Activated naive CD8-positive, alpha-beta T cell treated with anti-CD3 and anti-CD28 coated beads, Interleukin-2, amount 50 U/mL, for 24 hours (primary cell): ENCODE data around the gene TDRD15.
"Not testable (repeated sequence)": the region's sequence is repeated elsewhere in the genome, so short reads cannot be mapped to it uniquely, and the experiment has no call there.

Source experiments
- ATAC-seq: fragments of 150-1000 bp; cut with Tn5 transposase; one replicate; pipeline ENCODE4 v1.10.0; 2021
- DNase-seq: peaks from one replicate; pipeline ENCODE4 v3.0.0; 2021
- H3K27ac Mint-ChIP-seq: one replicate; pipeline ENCODE4 v1.8.0; 2021; ENCODE audit warnings: mild to moderate bottlenecking, mixed read lengths
- H3K27me3 Mint-ChIP-seq: one replicate; pipeline ENCODE4 v1.8.0; 2021; ENCODE audit warnings: mixed read lengths
- H3K36me3 Mint-ChIP-seq: one replicate; pipeline ENCODE4 v1.8.0; 2021; ENCODE audit warnings: low read depth, mixed read lengths
- H3K4me1 Mint-ChIP-seq: one replicate; pipeline ENCODE4 v1.8.0; 2021; ENCODE audit warnings: mixed read lengths
- H3K4me3 Mint-ChIP-seq: one replicate; pipeline ENCODE4 v1.8.0; 2021; ENCODE audit warnings: mild to moderate bottlenecking, moderate library complexity, mixed read lengths
- H3K9me3 Mint-ChIP-seq: one replicate; pipeline ENCODE4 v1.8.0; 2021; ENCODE audit warnings: mixed read lengths

TDRD15 gene

DNA sequence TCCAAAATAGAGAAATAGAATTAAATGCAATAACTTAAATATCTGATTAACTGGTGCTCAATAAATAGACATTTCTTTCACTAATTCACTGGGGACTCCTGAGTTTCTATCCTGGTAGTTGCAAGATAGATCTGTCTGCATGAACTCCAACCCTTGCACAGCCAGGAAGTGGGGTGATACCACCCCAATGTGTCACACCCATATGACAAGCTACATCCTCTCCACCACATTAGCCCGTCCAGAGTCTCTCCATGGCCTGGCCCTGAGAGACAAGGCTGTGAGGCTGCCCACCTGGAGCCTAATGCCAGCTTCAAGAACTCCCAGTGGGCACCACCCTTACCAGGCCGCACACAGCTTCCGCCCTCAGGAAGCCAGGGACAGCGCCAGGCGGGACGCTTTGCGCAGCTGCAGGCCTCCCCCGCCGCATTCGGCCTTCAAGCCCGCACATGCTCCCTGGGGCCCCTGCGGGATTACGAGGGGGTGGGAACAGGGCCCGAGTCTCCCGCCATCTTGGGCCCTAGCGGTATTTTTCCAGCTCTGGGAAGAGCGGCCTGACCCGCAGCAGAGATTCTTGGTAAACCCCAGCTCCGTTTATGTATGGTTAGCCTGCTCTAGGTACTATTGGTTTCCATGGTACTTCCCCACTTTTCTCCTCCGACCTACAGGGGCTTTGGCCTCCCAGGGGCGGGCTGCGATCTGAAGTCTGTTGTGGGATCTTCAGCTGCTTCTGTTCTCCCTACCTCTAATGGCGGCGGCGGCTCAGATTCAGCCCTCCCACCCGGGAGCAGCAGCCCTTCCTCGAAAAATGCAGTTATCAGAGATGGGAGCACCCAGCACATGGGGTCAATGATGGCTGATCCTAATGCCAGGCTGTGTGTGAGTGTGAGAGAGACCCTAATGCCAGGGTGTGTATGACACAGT is at the start of gene TDRD15:
Gene TDRD15 (plus strand): TSS at position 496 of the 921 bp plus-strand sequence. CDS start 13,500 bp downstream, outside the sequence.
- DNase-seq (no peak), ATAC-seq (peak; percentile 28)
- Mint-ChIP-seq H3K36me3 (no peaks in the 10 kb centered on the region), H3K4me3 (no peak within 1 kb of the TSS), H3K27me3 (peaks cover 7% of the 10 kb centered on the region), H3K27ac (no peak within 1 kb of the TSS), H3K4me1 (no peaks in the 10 kb centered on the region), H3K9me3 (no peaks in the 10 kb centered on the region)

DNA sequence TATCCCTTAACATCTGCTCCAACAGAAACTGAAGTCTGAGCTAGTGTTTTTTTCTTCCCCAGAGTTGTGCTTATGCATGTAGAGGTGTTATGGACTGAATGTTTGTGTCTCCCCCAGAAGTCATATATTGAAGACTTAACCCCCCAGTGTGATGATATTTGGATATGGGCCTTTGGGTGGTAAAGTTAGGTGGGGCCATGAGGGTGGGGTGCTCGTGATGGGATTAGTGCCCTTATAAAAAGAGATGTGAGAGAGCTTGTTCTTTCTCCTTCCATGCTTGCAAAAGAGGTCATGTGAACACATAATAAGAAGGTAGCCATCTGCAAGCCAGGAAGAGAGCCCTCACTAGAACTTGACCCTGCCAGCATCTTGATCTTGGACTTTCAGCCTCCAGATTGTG is 45.5 kb upstream of the TDRD15 start:
- no peak overlapping the region for H3K27ac Mint-ChIP-seq
- no peaks in the 10 kb centered on the region for H3K4me1 Mint-ChIP-seq
- H3K9me3 Mint-ChIP-seq, result peaks cover 5% of the 10 kb centered on the region
- DNase-seq (no peak), ATAC-seq (no peak)
- no peaks in the 10 kb centered on the region for H3K36me3 Mint-ChIP-seq
- peaks cover 5% of the 10 kb centered on the region for H3K27me3 Mint-ChIP-seq
- no peak overlapping the region for H3K4me3 Mint-ChIP-seq

DNA sequence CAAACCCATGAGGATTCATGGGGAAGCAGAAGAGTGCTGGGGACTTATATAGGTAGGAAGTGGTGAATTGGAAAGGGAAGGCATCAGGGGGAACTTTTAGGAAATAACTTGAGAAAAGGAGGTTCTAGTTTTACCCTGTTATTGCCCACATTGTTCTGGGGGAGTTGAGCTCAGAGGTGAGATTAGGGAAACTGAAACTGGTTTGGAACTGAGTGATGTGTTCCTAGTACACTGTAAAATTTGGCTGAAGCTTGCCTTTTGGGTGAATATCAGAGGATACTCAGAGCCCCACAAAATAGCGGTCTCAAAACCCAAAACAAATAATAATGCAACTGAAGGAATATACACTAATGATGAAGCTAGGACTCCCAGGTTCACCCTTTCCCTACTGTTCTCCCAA is 40.3 kb upstream of the TDRD15 start:
- DNase-seq, result no peak
- no peak overlapping the region for H3K4me3 Mint-ChIP-seq
- H3K4me1 Mint-ChIP-seq, result no peaks in the 10 kb centered on the region
- H3K27ac Mint-ChIP-seq, result no peak overlapping the region
- no peaks in the 10 kb centered on the region for H3K36me3 Mint-ChIP-seq
- ATAC-seq, result no peak
- peaks cover 1% of the 10 kb centered on the region for H3K9me3 Mint-ChIP-seq
- H3K27me3 Mint-ChIP-seq, result peaks cover 3% of the 10 kb centered on the region

DNA sequence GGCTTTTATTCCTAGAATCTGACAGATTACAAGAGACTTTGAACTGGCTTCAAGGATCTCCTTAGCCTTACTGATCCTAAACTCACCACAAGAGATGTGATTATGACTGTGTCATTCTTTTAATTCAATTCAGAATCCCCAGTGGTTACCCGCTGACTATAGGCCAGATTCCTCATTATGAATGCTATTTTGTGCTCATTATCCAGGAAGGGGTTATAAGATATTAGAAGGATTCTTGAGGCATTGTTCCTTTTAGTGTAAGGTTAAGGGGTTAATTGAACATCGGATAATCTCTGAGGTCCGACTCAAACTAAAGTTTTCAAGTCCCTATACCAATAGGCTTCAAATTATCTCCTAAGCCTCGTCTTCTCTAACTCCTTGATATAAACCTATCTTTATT is 39.4 kb upstream of the TDRD15 start:
- H3K36me3 Mint-ChIP-seq, result no peaks in the 10 kb centered on the region
- no peak for DNase-seq
- no peaks in the 10 kb centered on the region for H3K9me3 Mint-ChIP-seq
- no peak overlapping the region for H3K27ac Mint-ChIP-seq
- no peaks in the 10 kb centered on the region for H3K4me1 Mint-ChIP-seq
- ATAC-seq, result no peak
- H3K4me3 Mint-ChIP-seq, result no peak overlapping the region
- no peaks in the 10 kb centered on the region for H3K27me3 Mint-ChIP-seq

DNA sequence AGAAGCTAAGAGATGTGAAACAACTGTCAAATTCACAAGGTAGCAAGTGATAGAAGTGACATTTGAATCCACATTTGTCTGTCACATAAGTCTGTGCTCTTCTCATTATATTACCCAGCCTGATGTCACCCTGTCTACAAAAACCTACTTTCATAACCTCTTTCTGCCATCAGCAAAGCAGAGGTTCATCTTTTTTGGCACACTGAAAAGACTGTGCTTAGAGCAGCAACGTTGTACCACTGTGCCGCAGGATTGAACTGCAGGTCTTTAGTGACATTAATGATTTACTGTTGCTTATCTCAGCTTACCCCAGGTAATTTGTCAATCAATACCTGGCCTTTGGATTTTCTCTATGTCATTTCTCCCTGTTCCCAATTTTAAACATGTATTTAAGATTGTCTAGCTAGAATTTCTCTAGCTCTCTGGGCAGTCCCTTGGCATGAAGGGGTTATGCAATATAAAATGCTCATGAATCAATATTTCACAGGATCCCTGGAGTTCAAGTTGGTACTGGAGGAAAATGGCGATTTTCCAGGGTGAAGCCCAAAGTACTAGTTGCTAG is 31.4 kb upstream of the TDRD15 start:
- ATAC-seq (no peak), DNase-seq (no peak)
- Mint-ChIP-seq H3K4me1 (no peaks in the 10 kb centered on the region), H3K4me3 (no peak overlapping the region), H3K9me3 (no peaks in the 10 kb centered on the region), H3K27ac (no peak overlapping the region), H3K27me3 (peaks cover 2% of the 10 kb centered on the region), H3K36me3 (no peaks in the 10 kb centered on the region)

DNA sequence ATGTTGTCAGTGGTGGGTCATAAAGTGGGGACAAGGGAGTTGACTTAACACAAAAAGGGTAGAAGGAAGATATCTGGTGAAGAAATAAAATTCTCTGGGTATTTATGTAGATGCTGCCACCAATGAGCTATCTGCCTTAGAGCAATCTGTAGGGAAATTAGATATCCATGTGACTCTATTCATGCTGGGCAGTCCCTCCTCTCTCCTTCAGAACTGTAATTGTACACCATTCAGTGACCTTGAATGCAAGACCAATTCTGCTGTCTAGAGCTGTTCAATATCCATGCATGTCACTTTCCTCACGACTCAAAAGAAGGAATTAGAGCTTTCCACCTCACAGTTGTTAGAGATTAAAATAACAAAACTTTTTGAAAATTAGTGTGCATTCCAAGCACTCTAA is 28.6 kb upstream of the TDRD15 start:
- no peak overlapping the region for H3K27ac Mint-ChIP-seq
- peaks cover 2% of the 10 kb centered on the region for H3K27me3 Mint-ChIP-seq
- H3K4me1 Mint-ChIP-seq, result no peaks in the 10 kb centered on the region
- H3K4me3 Mint-ChIP-seq, result no peak overlapping the region
- H3K9me3 Mint-ChIP-seq, result no peaks in the 10 kb centered on the region
- no peak for ATAC-seq
- DNase-seq, result no peak
- H3K36me3 Mint-ChIP-seq, result no peaks in the 10 kb centered on the region

DNA sequence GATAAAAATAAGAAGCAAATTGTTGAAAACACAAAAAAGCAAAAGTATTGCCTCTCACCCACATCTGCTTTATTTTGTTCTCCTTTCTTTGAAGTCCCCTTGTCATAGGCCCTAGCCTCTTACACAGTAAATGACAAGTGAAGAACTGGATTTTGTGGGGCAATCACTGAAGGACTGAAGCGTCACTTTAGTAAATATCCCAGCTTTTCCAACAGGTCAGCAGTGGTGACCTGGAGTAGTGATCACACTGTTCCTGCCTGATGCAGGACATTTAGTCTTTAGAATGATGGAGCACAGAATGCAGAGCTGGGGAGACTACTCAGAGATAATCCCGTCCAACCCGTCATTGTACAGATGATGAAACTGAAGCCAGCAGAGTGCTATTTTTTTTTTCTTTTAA is 28.1 kb upstream of the TDRD15 start:
- no peak for ATAC-seq
- Mint-ChIP-seq H3K4me1 (no peaks in the 10 kb centered on the region), H3K27ac (no peak overlapping the region), H3K4me3 (no peak overlapping the region), H3K9me3 (no peaks in the 10 kb centered on the region), H3K36me3 (no peaks in the 10 kb centered on the region), H3K27me3 (peaks cover 4% of the 10 kb centered on the region)
- DNase-seq, result no peak

DNA sequence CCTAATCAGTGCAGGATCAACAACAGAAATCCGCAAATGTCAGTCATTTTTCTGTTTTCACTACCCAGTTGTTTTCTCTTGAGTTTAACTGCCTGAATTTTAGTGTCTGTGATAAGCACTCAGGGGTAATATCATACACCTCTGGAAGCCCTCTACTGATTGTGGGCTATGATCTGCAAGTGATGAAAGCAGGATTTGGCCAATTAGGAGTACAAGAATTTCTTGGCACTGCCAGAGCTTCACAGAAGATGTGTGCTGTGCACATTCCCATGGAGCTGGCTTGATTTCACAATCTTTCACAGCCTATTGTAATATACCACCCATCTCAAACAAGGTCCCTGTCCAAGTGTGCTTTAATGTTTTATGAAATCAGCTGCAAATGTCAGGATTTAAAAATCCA is 27.3 kb upstream of the TDRD15 start:
- Mint-ChIP-seq H3K36me3 (no peaks in the 10 kb centered on the region), H3K9me3 (no peaks in the 10 kb centered on the region), H3K27me3 (peaks cover 4% of the 10 kb centered on the region), H3K4me1 (no peaks in the 10 kb centered on the region), H3K27ac (no peak overlapping the region), H3K4me3 (no peak overlapping the region)
- ATAC-seq (no peak), DNase-seq (no peak)

DNA sequence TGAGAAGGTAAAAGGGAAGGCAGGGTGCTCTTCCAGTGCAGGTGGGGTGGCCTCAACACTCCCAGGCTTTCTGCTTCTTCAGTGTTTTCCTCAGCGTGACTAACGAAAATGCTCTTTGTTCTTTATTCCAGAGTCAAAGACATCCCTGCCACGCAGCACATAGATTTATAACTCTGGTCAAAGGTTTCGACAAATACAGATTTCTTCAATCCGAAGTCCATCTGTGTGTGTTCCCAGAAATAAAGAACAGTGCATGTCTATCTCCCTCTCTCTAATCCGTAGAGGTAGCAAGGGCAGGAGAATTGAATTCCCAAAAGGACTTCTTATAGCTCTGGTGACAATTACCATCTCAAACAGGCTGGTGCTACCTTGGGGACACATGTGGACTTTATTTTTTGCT is 26.4 kb upstream of the TDRD15 start:
- H3K4me3 Mint-ChIP-seq, result no peak overlapping the region
- H3K27me3 Mint-ChIP-seq, result peaks cover 4% of the 10 kb centered on the region

DNA sequence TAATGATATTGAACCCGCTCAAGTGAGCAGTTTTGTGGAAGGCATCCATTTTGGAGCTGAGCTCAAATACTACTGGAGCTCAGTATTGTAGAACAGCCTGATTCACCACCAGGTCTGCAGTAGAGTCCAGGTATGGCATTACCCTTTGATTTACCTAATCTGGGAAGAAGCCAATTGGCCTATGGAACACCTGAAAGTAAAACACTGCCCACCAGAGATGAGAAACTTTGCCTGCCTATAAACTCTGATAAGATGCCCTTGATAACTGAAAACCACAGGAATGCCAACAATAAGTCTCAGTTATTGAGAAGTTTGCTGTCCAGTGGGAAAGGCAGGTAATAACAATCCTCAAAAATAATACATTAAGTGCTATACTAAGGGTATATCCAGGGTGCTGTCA is 25.5 kb upstream of the TDRD15 start:
- Mint-ChIP-seq H3K27me3 (peaks cover 4% of the 10 kb centered on the region), H3K9me3 (no peaks in the 10 kb centered on the region), H3K4me3 (no peak overlapping the region), H3K36me3 (no peaks in the 10 kb centered on the region), H3K4me1 (no peaks in the 10 kb centered on the region), H3K27ac (no peak overlapping the region)
- no peak for ATAC-seq
- DNase-seq, result no peak

More for the DNA sequence above, 26.4 kb upstream of the TDRD15 start:
- DNase-seq (no peak), ATAC-seq (no peak)
- Mint-ChIP-seq H3K27ac (no peak overlapping the region), H3K9me3 (no peaks in the 10 kb centered on the region), H3K36me3 (no peaks in the 10 kb centered on the region), H3K4me1 (no peaks in the 10 kb centered on the region)

DNA sequence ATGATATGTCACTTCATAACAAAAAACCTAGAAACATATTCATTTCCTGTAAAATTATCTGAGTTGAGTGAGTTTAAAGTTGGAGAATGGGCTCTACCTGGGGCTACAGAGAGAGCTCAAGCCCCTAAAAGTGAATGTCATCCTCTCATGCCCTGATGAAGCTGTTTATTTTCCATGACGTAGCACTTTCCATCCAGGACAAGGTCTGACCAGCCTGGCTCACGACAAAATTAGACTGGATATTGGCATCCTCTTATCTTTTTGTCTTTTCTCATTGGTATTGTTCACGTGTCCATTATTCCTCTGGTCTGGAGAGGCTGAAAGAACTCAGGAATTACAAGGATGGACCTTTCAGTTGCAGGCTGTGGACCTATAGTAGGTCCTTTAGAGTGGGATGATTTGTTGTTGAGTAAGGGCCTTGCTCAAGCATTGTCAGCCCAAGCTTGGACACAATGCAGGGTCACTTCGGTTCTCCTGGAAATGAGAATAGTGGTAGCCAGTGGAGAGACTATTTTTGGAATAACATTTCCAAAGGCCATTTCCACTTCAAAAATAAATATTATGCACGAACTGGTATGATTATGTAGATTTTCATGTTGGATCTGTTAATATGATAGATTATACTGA is 24.4 kb upstream of the TDRD15 start:
- ATAC-seq (no peak), DNase-seq (no peak)
- H3K9me3 Mint-ChIP-seq, result no peaks in the 10 kb centered on the region
- no peaks in the 10 kb centered on the region for H3K4me1 Mint-ChIP-seq
- H3K36me3 Mint-ChIP-seq, result no peaks in the 10 kb centered on the region
- no peak overlapping the region for H3K27ac Mint-ChIP-seq
- H3K27me3 Mint-ChIP-seq, result peaks cover 3% of the 10 kb centered on the region
- H3K4me3 Mint-ChIP-seq, result no peak overlapping the region

DNA sequence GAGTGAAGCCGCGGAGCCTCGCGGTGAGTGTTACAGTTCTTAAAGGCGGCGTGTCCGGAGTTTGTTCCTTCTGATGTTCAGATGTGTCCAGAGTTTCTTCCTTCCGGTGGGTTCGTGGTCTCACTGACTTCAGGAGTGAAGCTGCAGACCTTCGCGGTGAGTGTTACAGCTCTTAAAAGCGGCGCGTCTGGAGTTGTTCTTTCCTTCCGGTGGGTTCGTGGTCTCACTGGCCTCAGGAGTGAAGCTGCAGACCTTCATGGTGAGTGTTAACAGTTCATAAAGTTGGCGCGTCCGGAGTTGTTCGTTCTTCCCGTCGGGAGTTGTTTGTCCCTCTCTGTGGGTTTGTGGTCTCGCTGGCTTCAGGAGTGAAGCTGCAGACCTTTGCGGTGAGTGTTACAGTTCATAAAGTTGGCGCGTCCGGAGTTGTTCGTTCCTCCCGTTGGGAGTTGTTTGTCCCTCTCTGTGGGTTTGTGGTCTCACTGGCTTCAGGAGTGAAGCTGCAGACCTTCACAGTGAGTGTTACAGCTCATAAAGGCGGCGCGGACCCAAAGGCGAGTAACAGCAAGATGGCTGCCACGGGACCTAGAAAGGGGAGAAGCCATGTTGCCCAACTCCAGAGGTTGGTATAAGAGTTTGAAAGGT is 22.1 kb upstream of the TDRD15 start:
- not testable (repeated sequence) for H3K36me3 Mint-ChIP-seq, H3K9me3 Mint-ChIP-seq, H3K4me3 Mint-ChIP-seq, DNase-seq, ATAC-seq, H3K27me3 Mint-ChIP-seq, H3K4me1 Mint-ChIP-seq, H3K27ac Mint-ChIP-seq

DNA sequence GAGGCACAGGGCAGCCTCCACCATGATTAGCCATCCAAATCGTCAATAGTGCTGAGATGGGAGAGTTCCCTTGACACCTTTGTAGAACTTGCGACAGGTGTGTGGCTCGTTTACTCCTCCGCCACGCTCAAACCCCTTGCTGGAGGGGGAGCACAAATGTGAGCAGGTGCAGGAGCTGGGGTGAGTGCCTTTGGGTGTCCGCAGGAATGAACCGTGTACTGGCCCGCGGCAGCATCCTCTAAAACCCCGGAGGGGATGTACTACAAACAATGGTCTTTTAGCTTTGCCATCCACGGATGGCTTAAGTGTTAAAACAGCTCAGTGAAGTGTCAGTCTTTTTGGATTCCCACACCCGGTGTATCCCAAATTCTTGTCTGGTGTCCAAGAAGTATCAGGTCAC is 21.4 kb upstream of the TDRD15 start:
- no peaks in the 10 kb centered on the region for H3K4me1 Mint-ChIP-seq
- H3K36me3 Mint-ChIP-seq, result no peaks in the 10 kb centered on the region
- ATAC-seq (no peak), DNase-seq (no peak)
- no peak overlapping the region for H3K4me3 Mint-ChIP-seq
- peaks cover 2% of the 10 kb centered on the region for H3K27me3 Mint-ChIP-seq
- no peak overlapping the region for H3K27ac Mint-ChIP-seq
- no peaks in the 10 kb centered on the region for H3K9me3 Mint-ChIP-seq

DNA sequence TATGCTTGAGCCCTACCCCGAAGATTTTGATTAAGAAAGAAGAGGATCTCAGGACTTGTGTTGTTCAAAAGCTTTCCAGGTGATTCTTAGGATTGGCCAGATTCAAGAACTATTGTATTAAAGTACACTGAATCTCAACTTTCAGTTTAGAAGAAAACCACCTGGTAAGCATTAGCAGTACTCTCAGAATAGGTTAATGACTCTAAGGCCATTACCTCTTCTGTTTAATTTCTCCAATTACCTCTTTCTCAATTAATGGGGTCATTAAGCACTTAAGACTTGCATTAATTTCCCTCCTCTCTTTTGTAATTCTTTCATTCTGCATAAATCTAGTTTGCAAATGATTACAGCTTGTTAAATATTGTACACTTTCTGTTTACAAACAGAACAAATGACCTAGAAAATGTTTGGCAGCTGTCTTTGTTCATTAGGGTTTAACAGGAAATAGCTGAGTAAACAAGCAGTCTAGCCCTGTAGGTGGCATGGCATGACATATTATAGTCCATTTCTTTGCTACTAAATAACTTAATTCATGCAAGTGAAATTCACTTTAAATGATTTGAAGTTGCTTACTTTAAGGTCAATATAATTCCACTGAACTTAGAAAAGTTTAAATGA is 20.4 kb upstream of the TDRD15 start:
- Mint-ChIP-seq H3K27ac (no peak overlapping the region), H3K27me3 (peaks cover 2% of the 10 kb centered on the region), H3K36me3 (no peaks in the 10 kb centered on the region), H3K4me3 (no peak overlapping the region), H3K9me3 (no peaks in the 10 kb centered on the region), H3K4me1 (no peaks in the 10 kb centered on the region)
- ATAC-seq, result no peak
- DNase-seq, result no peak
